ENCODE results near the gene ITGBL1. TPM values are rescaled to one million over a fixed set of nuclear protein-coding genes. Genes with fewer than 3 reads are reported as not detected.
"Not testable (repeated sequence)": the region's sequence is repeated elsewhere in the genome, so short reads cannot be mapped to it uniquely, and the experiment has no call there.

The ITGBL1 gene
- total RNA-seq, 1 experiment from 2014 or later, result 37.1 TPM

DNA sequence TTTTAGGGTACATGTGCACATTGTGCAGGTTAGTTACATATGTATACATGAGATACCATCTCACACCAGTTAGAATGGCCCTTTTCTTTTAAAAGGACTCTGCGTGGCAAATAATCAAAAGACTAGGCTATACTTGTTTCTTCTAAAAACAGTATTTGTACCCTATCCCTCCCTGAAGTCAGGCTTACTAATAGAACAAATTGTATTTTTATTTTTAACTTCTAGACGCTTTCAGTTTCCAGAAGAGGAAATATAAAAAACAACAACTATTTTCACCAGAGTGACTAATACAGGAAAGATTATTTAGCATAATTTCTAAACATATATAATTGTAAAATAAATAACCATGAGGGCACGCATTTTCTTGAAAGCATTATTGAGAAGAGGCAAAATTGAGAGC lies 83.6 kb downstream of the ITGBL1 start:
- no peak overlapping the region for H3K4me3 ChIP-seq (ENCODE audit: low read length)
- peak; percentile 65 for ATAC-seq
- BruUV-seq (replicated peaks), result no TSS peak

DNA sequence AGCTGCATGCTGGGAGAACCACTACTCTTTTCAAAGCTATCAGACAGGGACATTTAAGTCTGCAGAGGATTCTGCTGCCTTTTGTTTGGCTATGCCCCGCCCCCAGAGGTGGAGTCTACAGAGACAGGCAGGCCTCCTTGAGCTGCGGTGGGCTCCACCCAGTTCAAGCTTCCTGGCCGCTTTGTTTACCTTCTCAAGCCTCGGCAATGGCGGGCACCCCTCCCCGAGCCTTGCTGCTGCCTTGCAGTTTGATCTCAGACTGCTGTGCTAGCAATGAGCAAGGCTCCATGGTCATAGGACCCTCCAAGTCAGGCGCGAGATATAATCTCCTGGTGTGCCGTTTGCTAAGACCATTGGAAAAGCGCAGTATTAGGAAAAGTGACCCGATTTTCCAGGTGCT lies 92.1 kb downstream of the ITGBL1 start:
- CTCF ChIA-PET; H3K9me2 ChIP-seq (replicated peaks; ENCODE audit: low read length); H3K27ac ChIP-seq (ENCODE audit: low read length); H4K20me1 ChIP-seq (ENCODE audit: low read length); H3K36me3 ChIP-seq (ENCODE audit: low read depth, low read length); POLR2A ChIA-PET (ENCODE audit: unreplicated experiment); BruUV-seq (replicated peaks); H3K27me3 ChIP-seq (ENCODE audit: low read length); H3K9me3 ChIP-seq (ENCODE audit: low read length); H3F3A ChIP-seq (ENCODE audit: low read length, unreplicated experiment); DNase-seq; intact Hi-C loops (cut with micrococcal nuclease); ATAC-seq: not testable (repeated sequence)
- H3K9ac ChIP-seq (ENCODE audit: low read length), result peak overlapping the region; percentile 6; the same call in 1 of the 2 replicates
- peaks cover 16% of the 10 kb centered on the region; the same call in 1 of the 2 replicates for H3K4me1 ChIP-seq (ENCODE audit: insufficient read depth, low read length)
- peak overlapping the region; percentile 60 for H3K4me2 ChIP-seq (ENCODE audit: low read length)
- H3K79me2 ChIP-seq (ENCODE audit: low read length), result peaks cover 15% of the 10 kb centered on the region
- peak overlapping the region; percentile 51; the same call in 1 of the 2 replicates for H3K4me3 ChIP-seq (ENCODE audit: low read length)
- H2AFZ ChIP-seq (ENCODE audit: low read length), result peak overlapping the region; percentile 48; the same call in 1 of the 2 replicates

More for the DNA sequence above, 83.6 kb downstream of the ITGBL1 start:
- CTCF ChIA-PET, result no interaction called here
- Histone ChIP-seq H3K79me2 (ENCODE audit: low read length) (peaks cover 12% of the 10 kb centered on the region; the same call in 1 of the 2 replicates), H3K9me2 (replicated peaks; ENCODE audit: low read length) (no peaks in the 10 kb centered on the region), H3F3A (ENCODE audit: low read length, unreplicated experiment) (no peaks in the 10 kb centered on the region), H2AFZ (ENCODE audit: low read length) (no peak overlapping the region), H3K27ac (ENCODE audit: low read length) (peak overlapping the region; percentile 38), H3K4me1 (ENCODE audit: insufficient read depth, low read length) (peaks cover 21% of the 10 kb centered on the region), H3K9ac (ENCODE audit: low read length) (0 out of 2 replicates have a peak overlapping the region, but pooled peaks have one; percentile 14), H3K9me3 (ENCODE audit: low read length) (no peaks in the 10 kb centered on the region), H3K36me3 (ENCODE audit: low read depth, low read length) (no peaks in the 10 kb centered on the region), H3K27me3 (ENCODE audit: low read length) (no peaks in the 10 kb centered on the region), H3K4me2 (ENCODE audit: low read length) (peak overlapping the region; percentile 41; the same call in 1 of the 2 replicates), H4K20me1 (ENCODE audit: low read length) (no peaks in the 10 kb centered on the region)
- TF ChIP-seq EZH2 (IDR thresholded peaks at IDR 0.05; ENCODE audit: low read length, unreplicated experiment), result no peak
- TF ChIP-seq, protein P1, sequence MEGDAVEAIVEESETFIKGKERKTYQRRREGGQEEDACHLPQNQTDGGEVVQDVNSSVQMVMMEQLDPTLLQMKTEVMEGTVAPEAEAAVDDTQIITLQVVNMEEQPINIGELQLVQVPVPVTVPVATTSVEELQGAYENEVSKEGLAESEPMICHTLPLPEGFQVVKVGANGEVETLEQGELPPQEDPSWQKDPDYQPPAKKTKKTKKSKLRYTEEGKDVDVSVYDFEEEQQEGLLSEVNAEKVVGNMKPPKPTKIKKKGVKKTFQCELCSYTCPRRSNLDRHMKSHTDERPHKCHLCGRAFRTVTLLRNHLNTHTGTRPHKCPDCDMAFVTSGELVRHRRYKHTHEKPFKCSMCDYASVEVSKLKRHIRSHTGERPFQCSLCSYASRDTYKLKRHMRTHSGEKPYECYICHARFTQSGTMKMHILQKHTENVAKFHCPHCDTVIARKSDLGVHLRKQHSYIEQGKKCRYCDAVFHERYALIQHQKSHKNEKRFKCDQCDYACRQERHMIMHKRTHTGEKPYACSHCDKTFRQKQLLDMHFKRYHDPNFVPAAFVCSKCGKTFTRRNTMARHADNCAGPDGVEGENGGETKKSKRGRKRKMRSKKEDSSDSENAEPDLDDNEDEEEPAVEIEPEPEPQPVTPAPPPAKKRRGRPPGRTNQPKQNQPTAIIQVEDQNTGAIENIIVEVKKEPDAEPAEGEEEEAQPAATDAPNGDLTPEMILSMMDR (conservative IDR thresholded peaks at IDR 0.05; ENCODE audit: low read depth, low read length), result no peak
- TF ChIP-seq EZH2phosphoT487 (IDR thresholded peaks at IDR 0.05; ENCODE audit: borderline replicate concordance, low read length), result no peak
- intact Hi-C loops (cut with micrococcal nuclease), result no loop called here
- DNase-seq, result no peak
- POLR2A ChIA-PET (ENCODE audit: unreplicated experiment), result no interaction called here

DNA sequence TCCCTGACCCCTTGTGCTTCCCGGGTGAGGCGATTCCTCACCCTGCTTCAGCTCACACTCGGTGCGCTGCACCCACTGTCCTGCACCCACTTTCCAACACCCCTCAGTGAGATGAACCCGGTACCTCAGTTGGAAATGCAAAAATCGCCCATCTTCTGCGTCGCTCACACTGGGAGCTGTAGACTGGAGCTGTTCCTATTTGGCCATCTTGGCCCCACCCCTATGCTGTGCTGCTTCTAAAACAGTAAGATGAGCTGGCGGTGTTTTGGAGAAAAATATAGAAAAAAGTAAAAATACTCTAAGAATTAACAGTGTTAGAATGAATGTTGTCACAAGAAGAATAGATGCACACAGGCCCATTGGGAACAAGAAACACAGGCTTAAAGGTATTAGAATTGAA lies 92.5 kb downstream of the ITGBL1 start:
- ChIA-PET POLR2A (ENCODE audit: unreplicated experiment) (no interaction called here), CTCF (no interaction called here)
- ATAC-seq, result peak; percentile 53
- no peaks in the 10 kb centered on the region for H3K27me3 ChIP-seq (ENCODE audit: low read length)
- H3K79me2 ChIP-seq (ENCODE audit: low read length), result peaks cover 17% of the 10 kb centered on the region
- peaks cover 16% of the 10 kb centered on the region; the same call in 1 of the 2 replicates for H3K4me1 ChIP-seq (ENCODE audit: insufficient read depth, low read length)
- no peak for DNase-seq
- no peaks in the 10 kb centered on the region for H3K36me3 ChIP-seq (ENCODE audit: low read depth, low read length)
- intact Hi-C loops (cut with micrococcal nuclease), result no loop called here
- peak overlapping the region; percentile 6; the same call in 1 of the 2 replicates for H3K9ac ChIP-seq (ENCODE audit: low read length)
- no peaks in the 10 kb centered on the region for H3F3A ChIP-seq (ENCODE audit: low read length, unreplicated experiment)
- TSS peak; percentile 8 for BruUV-seq (replicated peaks)
- TF ChIP-seq, protein P1 (conservative IDR thresholded peaks at IDR 0.05; ENCODE audit: low read depth, low read length), result no peak
- TF ChIP-seq EZH2phosphoT487 (IDR thresholded peaks at IDR 0.05; ENCODE audit: borderline replicate concordance, low read length) (no peak), EZH2 (IDR thresholded peaks at IDR 0.05; ENCODE audit: low read length, unreplicated experiment) (no peak)
- peak overlapping the region; percentile 51; the same call in 1 of the 2 replicates for H3K4me3 ChIP-seq (ENCODE audit: low read length)
- H3K4me2 ChIP-seq (ENCODE audit: low read length), result peak overlapping the region; percentile 60
- no peaks in the 10 kb centered on the region for H4K20me1 ChIP-seq (ENCODE audit: low read length)
- peak overlapping the region; percentile 48; the same call in 1 of the 2 replicates for H2AFZ ChIP-seq (ENCODE audit: low read length)
- no peak overlapping the region for H3K27ac ChIP-seq (ENCODE audit: low read length)
- no peaks in the 10 kb centered on the region for H3K9me2 ChIP-seq (replicated peaks; ENCODE audit: low read length)
- no peaks in the 10 kb centered on the region for H3K9me3 ChIP-seq (ENCODE audit: low read length)
